Measurements from ENCODE around the gene ADAT1.

GRCh38 chr16:75615619-75616018 lies 7.5 kb downstream of the ADAT1 start:
- TF ChIP-seq, protein P1, sequence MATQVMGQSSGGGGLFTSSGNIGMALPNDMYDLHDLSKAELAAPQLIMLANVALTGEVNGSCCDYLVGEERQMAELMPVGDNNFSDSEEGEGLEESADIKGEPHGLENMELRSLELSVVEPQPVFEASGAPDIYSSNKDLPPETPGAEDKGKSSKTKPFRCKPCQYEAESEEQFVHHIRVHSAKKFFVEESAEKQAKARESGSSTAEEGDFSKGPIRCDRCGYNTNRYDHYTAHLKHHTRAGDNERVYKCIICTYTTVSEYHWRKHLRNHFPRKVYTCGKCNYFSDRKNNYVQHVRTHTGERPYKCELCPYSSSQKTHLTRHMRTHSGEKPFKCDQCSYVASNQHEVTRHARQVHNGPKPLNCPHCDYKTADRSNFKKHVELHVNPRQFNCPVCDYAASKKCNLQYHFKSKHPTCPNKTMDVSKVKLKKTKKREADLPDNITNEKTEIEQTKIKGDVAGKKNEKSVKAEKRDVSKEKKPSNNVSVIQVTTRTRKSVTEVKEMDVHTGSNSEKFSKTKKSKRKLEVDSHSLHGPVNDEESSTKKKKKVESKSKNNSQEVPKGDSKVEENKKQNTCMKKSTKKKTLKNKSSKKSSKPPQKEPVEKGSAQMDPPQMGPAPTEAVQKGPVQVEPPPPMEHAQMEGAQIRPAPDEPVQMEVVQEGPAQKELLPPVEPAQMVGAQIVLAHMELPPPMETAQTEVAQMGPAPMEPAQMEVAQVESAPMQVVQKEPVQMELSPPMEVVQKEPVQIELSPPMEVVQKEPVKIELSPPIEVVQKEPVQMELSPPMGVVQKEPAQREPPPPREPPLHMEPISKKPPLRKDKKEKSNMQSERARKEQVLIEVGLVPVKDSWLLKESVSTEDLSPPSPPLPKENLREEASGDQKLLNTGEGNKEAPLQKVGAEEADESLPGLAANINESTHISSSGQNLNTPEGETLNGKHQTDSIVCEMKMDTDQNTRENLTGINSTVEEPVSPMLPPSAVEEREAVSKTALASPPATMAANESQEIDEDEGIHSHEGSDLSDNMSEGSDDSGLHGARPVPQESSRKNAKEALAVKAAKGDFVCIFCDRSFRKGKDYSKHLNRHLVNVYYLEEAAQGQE (IDR thresholded peaks at IDR 0.05; ENCODE audit: insufficient read depth in 1 of 2, low read depth in 2 of 2, low read length in 2 of 2), result no peak
- no peak for TF ChIP-seq TAF1 (IDR thresholded peaks at IDR 0.05; ENCODE audit: borderline replicate concordance, insufficient read depth, low read length)
- no peak for TF ChIP-seq SIN3A (IDR thresholded peaks at IDR 0.05; ENCODE audit: borderline replicate concordance, insufficient read depth, low read length)
- no peak for TF ChIP-seq POLR2AphosphoS5 (IDR thresholded peaks at IDR 0.05; ENCODE audit: low read depth, low read length)
- TF ChIP-seq FOXP2 (optimal IDR thresholded peaks at IDR 0.05; ENCODE audit: borderline replicate concordance, extremely low read depth, extremely low read length, insufficient read depth), result no peak
